GM19193 (cell line): ENCODE data around the gene ATP6V1G1.

Experiments
- POLR2A ChIP-seq: IDR thresholded peaks from 4 replicates; pipeline ENCODE4 v1.6.1; 2011; ENCODE audit not compliant: insufficient read depth, insufficient read length; ENCODE audit errors: extremely low read depth

Gene ATP6V1G1

GRCh38 chr9:114621561-114621960 lies 34.0 kb downstream of the ATP6V1G1 start:
- no peak for TF ChIP-seq POLR2A

DNA sequence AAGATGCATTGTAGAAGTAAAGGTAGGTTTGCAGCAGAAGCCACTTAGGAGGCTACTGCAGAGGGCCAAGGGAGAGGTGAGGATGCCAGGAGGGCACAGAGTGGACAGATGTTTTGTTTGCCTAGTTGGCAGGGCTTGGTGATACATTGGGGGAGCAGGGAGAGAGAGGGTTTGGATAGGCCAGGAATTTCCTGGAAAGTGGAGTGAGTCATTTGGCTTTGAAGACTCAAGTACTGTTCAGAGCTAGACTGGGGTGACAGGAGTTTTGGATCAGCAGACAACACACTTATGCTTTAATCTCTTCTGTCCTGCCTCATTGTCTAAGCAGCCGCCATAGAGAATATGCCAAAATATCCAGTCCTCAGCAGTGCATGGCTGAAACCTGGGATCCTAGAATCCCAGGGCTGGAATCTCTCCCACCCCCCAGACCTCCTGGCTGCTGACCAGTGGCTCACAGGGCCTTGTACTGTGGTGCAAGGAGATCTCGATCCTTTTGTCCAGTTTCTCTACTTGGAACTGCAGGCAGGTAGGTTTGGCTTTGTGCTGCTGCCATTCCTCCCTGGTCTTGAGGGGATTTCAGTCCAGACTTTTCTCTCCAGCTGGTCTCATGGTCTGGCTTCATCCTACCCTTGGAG lies 34.5 kb downstream of the ATP6V1G1 start:
- no peak for TF ChIP-seq POLR2A

GRCh38 chr9:114624677-114625076 lies 37.1 kb downstream of the ATP6V1G1 start:
- TF ChIP-seq POLR2A: no peak

GRCh38 chr9:114626415-114627020 lies 38.9 kb downstream of the ATP6V1G1 start:
- TF ChIP-seq POLR2A: no peak

DNA sequence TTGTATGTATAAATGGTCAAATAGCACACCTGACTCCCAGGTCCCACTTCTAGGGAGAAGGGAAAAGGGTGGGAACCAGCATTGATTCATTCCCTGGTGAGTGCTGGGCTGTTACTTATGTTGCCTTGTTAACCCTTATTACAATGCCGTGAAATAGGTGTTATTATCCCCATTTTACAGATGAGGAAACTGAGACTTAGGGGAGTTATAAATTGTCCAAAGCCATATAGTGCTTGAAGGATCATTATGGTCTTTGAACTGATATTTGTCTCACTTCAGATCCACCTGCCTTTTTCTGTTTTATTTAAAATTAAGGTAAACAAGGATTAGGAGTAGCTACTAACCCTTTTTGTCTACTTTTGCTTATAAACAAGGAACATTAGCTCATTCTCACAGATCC lies 40.0 kb downstream of the ATP6V1G1 start:
- no peak for TF ChIP-seq POLR2A

- TF ChIP-seq POLR2A: no peak
These were observed 42.1 kb downstream of the ATP6V1G1 start for GRCh38 chr9:114629563-114630090.

DNA sequence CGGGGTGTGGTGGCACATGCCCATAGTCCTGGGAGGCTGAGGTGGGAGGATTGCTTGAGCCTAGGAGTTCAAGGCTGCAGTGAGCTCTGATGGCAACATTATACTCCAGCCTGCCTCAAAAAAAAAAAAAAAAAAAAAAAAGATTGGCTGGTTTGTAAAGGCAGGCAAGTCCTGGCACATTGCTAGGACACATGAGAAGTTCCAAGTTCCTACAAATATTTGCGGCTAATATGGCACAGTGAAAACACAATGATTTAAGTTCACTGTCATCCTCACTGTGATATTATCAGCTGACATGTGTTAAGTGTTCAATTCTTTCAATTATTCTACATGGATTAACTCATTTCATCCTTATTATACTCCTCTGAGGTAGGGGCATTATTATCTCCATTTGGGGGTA lies 43.6 kb downstream of the ATP6V1G1 start:
- TF ChIP-seq POLR2A: no peak

- no peak for TF ChIP-seq POLR2A
These were observed 46.0 kb downstream of the ATP6V1G1 start for GRCh38 chr9:114633438-114634089.

GRCh38 chr9:114634387-114634786 lies 46.8 kb downstream of the ATP6V1G1 start:
- no peak for TF ChIP-seq POLR2A

DNA sequence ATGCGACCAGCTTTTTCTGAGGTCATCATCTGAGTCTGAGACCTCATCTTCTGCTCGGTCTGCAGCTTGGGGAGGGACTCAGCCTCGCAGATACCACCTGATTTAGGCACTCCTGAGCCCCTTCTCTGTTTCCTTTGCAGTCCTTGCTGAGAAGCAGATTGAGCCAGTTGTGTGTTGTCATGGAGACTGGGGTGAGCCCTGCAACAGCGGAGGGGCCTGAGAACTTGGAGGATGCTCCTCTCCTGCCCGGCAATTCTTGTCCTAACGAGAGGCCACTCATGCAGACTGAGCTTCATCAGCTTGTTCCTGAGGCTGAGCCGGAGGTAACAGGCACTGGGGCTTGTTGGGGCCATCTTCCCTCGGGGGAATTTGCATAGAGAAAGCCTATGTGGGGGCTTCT lies 50.8 kb downstream of the ATP6V1G1 start:
- no peak for TF ChIP-seq POLR2A

DNA sequence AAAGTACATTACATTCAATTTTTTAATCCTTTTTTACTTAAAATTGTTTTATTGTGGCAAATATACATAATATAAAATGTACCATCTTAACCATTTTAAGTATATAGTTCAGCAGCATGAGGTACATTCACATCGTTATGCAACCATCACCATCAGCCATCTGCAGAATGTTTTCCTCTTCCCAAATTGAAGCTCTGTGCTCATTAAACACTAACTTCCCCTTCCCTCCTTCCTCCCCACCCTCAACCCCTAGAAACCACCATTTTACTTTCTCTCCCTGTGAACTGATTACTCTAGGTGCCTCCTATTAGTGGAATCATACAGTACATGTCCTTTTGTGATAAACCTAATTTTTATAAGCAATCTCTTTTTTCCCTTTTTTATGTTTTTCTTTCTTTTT lies 54.4 kb downstream of the ATP6V1G1 start:
- no peak for TF ChIP-seq POLR2A

- TF ChIP-seq POLR2A: no peak
These were observed 55.4 kb downstream of the ATP6V1G1 start for GRCh38 chr9:114643001-114643400.

- no peak for TF ChIP-seq POLR2A
These were observed 56.3 kb downstream of the ATP6V1G1 start for GRCh38 chr9:114643896-114644295.
